ENCODE results near the gene ZMYM2. TPM values are rescaled to one million over a fixed set of nuclear protein-coding genes. Genes with fewer than 3 reads are reported as not detected.
A peak's percentile ranks its signal among the peaks of the same experiment; 100 is the strongest.
"Not testable (repeated sequence)": the region's sequence is repeated elsewhere in the genome, so short reads cannot be mapped to it uniquely, and the experiment has no call there.

The ZMYM2 gene
- polyA plus RNA-seq, 2 of the 4 experiments (the other 2 are of a cell fraction) = 21.7 to 56.7 TPM

- ATAC-seq (no peak), DNase-seq (ENCODE audit: low read depth in 1 of 2, low spot score in 1 of 2) (no peak), FAIRE-seq (no peak)
- ChIA-PET CTCF (no interaction called here), POLR2A (no interaction called here)
- no peak overlapping the region for H3K4me3 ChIP-seq
- peak overlapping the region; percentile 99 for H3K4me2 ChIP-seq
- no peak for TF ChIP-seq RFX5 (IDR thresholded peaks at IDR 0.05)
- no peaks in the 10 kb centered on the region for H3K9me3 ChIP-seq
- H3K4me1 ChIP-seq = peaks cover 18% of the 10 kb centered on the region; the same call in 2 of the 3 replicates
- H3K27ac ChIP-seq = no peak overlapping the region
Observed at GRCh38 chr13:19961924-19962323, 3.4 kb downstream of the ZMYM2 start.

GRCh38 chr13:19962894-19963293 is 4.4 kb downstream of the ZMYM2 start:
- WGBS (ENCODE audit: missing lambda C conversion rate) = 95% methylated on average over 10 of the region's 10 CpGs
- no peaks in the 10 kb centered on the region for H3K9me3 ChIP-seq
- H3K4me1 ChIP-seq = peaks cover 18% of the 10 kb centered on the region; the same call in 2 of the 3 replicates
- FAIRE-seq = no peak
- H3K4me3 ChIP-seq = no peak overlapping the region
- H3K4me2 ChIP-seq = no peak overlapping the region
- ATAC-seq = no peak
- no peak overlapping the region for H3K27ac ChIP-seq
- CTCF ChIA-PET = no interaction called here
- POLR2A ChIA-PET = no interaction called here
- TF ChIP-seq HOXB13 (CRISPR knock-in tag; IDR thresholded peaks at IDR 0.05; ENCODE audit: low read depth) (no peak), GATA3 (IDR thresholded peaks at IDR 0.05; ENCODE audit: borderline replicate concordance) (no peak), HDAC2 (IDR thresholded peaks at IDR 0.05) (no peak), HEYL (CRISPR knock-in tag; IDR thresholded peaks at IDR 0.05) (no peak)
- no peak for DNase-seq (ENCODE audit: low read depth in 1 of 2, low spot score in 1 of 2)

GRCh38 chr13:19967621-19968020 is 9.1 kb downstream of the ZMYM2 start:
- 91% methylated on average over 3 of the region's 3 CpGs for WGBS (ENCODE audit: missing lambda C conversion rate)
- Histone ChIP-seq H3K9me3 (no peaks in the 10 kb centered on the region), H3K4me2 (no peak overlapping the region), H3K27ac (no peak overlapping the region), H3K4me3 (no peak overlapping the region), H3K4me1 (no peaks in the 10 kb centered on the region)
- TF ChIP-seq EHMT2 (IDR thresholded peaks at IDR 0.05; ENCODE audit: low read depth) = no peak
- FAIRE-seq = no peak
- POLR2A ChIA-PET = no interaction called here
- ATAC-seq = no peak
- DNase-seq (ENCODE audit: low read depth in 1 of 2, low spot score in 1 of 2) = no peak
- CTCF ChIA-PET = no interaction called here

- CTCF ChIA-PET; DNase-seq (ENCODE audit: low read depth in 1 of 2, low spot score in 1 of 2); H3K4me2 ChIP-seq; H3K4me3 ChIP-seq; H3K27ac ChIP-seq; FAIRE-seq; ATAC-seq; H3K9me3 ChIP-seq; POLR2A ChIA-PET; H3K4me1 ChIP-seq: not testable (repeated sequence)
- WGBS (ENCODE audit: missing lambda C conversion rate) = 92% methylated on average over 7 of the region's 7 CpGs
Observed at GRCh38 chr13:19974498-19975009, 16.0 kb downstream of the ZMYM2 start.

GRCh38 chr13:19978831-19979437 is 20.4 kb downstream of the ZMYM2 start:
- Histone ChIP-seq H3K4me1 (no peaks in the 10 kb centered on the region), H3K9me3 (0 out of 3 replicates have a peak, but pooled peaks cover 4% of the 10 kb centered on the region), H3K4me3 (no peak overlapping the region), H3K4me2 (no peak overlapping the region), H3K27ac (no peak overlapping the region)
- FAIRE-seq = no peak
- no peak for DNase-seq (ENCODE audit: low read depth in 1 of 2, low spot score in 1 of 2)
- ATAC-seq = no peak
- POLR2A ChIA-PET = no interaction called here
- CTCF ChIA-PET = no interaction called here
- 94% methylated on average over 4 of the region's 4 CpGs for WGBS (ENCODE audit: missing lambda C conversion rate)
- TF ChIP-seq ZFP36 (IDR thresholded peaks at IDR 0.05; ENCODE audit: borderline replicate concordance, partially characterized antibody) (no peak), FOSB (CRISPR knock-in tag; IDR thresholded peaks at IDR 0.05) (no peak), ATOH8 (CRISPR knock-in tag; IDR thresholded peaks at IDR 0.05; ENCODE audit: low read depth) (no peak), MYC (IDR thresholded peaks at IDR 0.05; ENCODE audit: borderline replicate concordance, low read length) (no peak), HEYL (CRISPR knock-in tag; IDR thresholded peaks at IDR 0.05) (no peak), ZC3H11A (IDR thresholded peaks at IDR 0.05) (no peak), POLR2A (IDR thresholded peaks at IDR 0.05; ENCODE audit: low read length) (no peak), HDAC2 (IDR thresholded peaks at IDR 0.05) (no peak), REST (IDR thresholded peaks at IDR 0.05) (no peak), E2F6 (IDR thresholded peaks at IDR 0.05; ENCODE audit: borderline replicate concordance, low read depth) (no peak), EHF (CRISPR knock-in tag; IDR thresholded peaks at IDR 0.05) (no peak), PBX3 (IDR thresholded peaks at IDR 0.05) (no peak), RFX5 (IDR thresholded peaks at IDR 0.05) (no peak), BCL3 (IDR thresholded peaks at IDR 0.05) (no peak), RARB (CRISPR knock-in tag; IDR thresholded peaks at IDR 0.05) (no peak), BHLHE40 (IDR thresholded peaks at IDR 0.05; ENCODE audit: low read depth, low read length) (no peak), NR3C1 (IDR thresholded peaks at IDR 0.05) (no peak), KDM1A (IDR thresholded peaks at IDR 0.05; ENCODE audit: low read depth) (no peak)

Data from A549 (cell line).